ENCODE data around the gene P2RX3.

P2RX3 gene

GRCh38 chr11:57309106-57310059 is 28.8 kb upstream of the P2RX3 start:
- DNase-seq (ENCODE audit: low read depth in 2 of 2, low spot score in 1 of 2), result no peak

- DNase-seq (ENCODE audit: low read depth in 2 of 2, low spot score in 1 of 2), result no peak
Observed at GRCh38 chr11:57310091-57310490, 28.1 kb upstream of the P2RX3 start.

- no peak for DNase-seq (ENCODE audit: low read depth in 2 of 2, low spot score in 1 of 2)
Observed at GRCh38 chr11:57310630-57311086, 27.5 kb upstream of the P2RX3 start.

GRCh38 chr11:57311109-57311936 is 26.8 kb upstream of the P2RX3 start:
- DNase-seq (ENCODE audit: low read depth in 2 of 2, low spot score in 1 of 2), result no peak

- no peak for DNase-seq (ENCODE audit: low read depth in 2 of 2, low spot score in 1 of 2)
Observed at GRCh38 chr11:57312511-57313021, 25.6 kb upstream of the P2RX3 start.

- DNase-seq (ENCODE audit: low read depth in 2 of 2, low spot score in 1 of 2), result no peak
Observed at GRCh38 chr11:57313071-57313787, 24.9 kb upstream of the P2RX3 start.

GRCh38 chr11:57313788-57314135 is 24.4 kb upstream of the P2RX3 start:
- DNase-seq (ENCODE audit: low read depth in 2 of 2, low spot score in 1 of 2), result no peak

GRCh38 chr11:57314221-57314973 is 23.8 kb upstream of the P2RX3 start:
- no peak for DNase-seq (ENCODE audit: low read depth in 2 of 2, low spot score in 1 of 2)

- DNase-seq (ENCODE audit: low read depth in 2 of 2, low spot score in 1 of 2), result no peak
Observed at GRCh38 chr11:57315491-57315890, 22.7 kb upstream of the P2RX3 start.

- DNase-seq (ENCODE audit: low read depth in 2 of 2, low spot score in 1 of 2), result no peak
Observed at GRCh38 chr11:57316017-57316416, 22.1 kb upstream of the P2RX3 start.

GRCh38 chr11:57318178-57318577 is 20.0 kb upstream of the P2RX3 start:
- no peak for DNase-seq (ENCODE audit: low read depth in 2 of 2, low spot score in 1 of 2)

GRCh38 chr11:57320067-57320718 is 18.0 kb upstream of the P2RX3 start:
- no peak for DNase-seq (ENCODE audit: low read depth in 2 of 2, low spot score in 1 of 2)

- no peak for DNase-seq (ENCODE audit: low read depth in 2 of 2, low spot score in 1 of 2)
Observed at GRCh38 chr11:57320719-57321387, 17.3 kb upstream of the P2RX3 start.

GRCh38 chr11:57321388-57322255 is 16.5 kb upstream of the P2RX3 start:
- no peak for DNase-seq (ENCODE audit: low read depth in 2 of 2, low spot score in 1 of 2)

GRCh38 chr11:57322256-57323166 is 15.6 kb upstream of the P2RX3 start:
- DNase-seq (ENCODE audit: low read depth in 2 of 2, low spot score in 1 of 2), result no peak

- DNase-seq (ENCODE audit: low read depth in 2 of 2, low spot score in 1 of 2), result no peak
Observed at GRCh38 chr11:57323167-57323854, 14.8 kb upstream of the P2RX3 start.

- DNase-seq (ENCODE audit: low read depth in 2 of 2, low spot score in 1 of 2), result no peak
Observed at GRCh38 chr11:57323855-57324153, 14.3 kb upstream of the P2RX3 start.

All from stimulated activated CD8-positive, alpha-beta memory T cell treated with anti-CD3 and anti-CD28 coated beads, Interleukin-4, amount 100 ng/mL, for 1 hour (primary cell).